ENCODE results near the gene POC1A. TPM values are rescaled to one million over a fixed set of nuclear protein-coding genes. Genes with fewer than 3 reads are reported as not detected.
A peak's percentile ranks its signal among the peaks of the same experiment; 100 is the strongest.

Gene POC1A
- total RNA-seq, 2 donors from 2014 or later, result 28.8 to 32.2 TPM

DNA sequence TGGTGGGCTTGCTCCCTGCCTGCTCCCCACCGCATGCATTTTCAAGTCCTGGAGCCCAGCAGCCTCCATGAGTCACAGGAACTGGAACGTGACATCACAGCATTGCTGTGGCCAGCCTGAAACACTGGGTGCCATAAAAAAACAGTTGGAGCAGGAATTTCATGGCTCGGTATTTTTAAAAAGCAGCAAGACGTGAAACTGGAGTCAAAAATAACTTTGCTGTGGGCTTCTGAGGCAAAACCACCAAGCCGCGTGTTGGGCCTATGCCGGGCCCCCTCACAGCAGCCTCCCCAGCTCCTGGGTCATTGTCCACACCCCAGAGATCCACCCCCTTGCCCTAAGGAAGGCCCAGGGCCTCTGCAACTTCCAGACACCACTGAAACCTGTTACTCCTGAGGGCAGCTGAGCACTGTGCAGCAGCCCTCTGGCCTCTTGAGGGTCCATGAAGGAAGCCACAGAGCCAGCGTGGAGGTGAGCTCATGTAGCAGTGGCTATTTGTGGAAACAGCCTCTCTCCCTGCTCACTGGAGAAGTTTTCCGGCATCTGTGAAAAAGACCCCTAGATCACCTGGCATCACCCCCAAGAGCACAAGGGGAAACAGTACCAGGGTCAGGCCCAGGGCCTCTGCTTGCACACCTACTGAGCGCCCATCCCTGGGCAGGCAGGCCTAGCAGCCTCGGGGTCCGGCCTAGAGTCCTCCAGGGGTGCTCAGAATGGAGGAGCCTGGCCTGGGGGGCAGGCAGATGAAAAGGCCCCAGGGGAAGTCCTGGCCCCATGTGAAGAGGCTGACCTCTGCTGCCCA is 63.9 kb downstream of the POC1A start:
- H3K9me3 Mint-ChIP-seq, result no peaks in the 10 kb centered on the region
- DNase-seq (ENCODE audit: low spot score in 2 of 2), result no peak
- no peak overlapping the region for H3K27ac Mint-ChIP-seq
- H3K36me3 Mint-ChIP-seq, result no peaks in the 10 kb centered on the region
- ATAC-seq, result no peak

DNA sequence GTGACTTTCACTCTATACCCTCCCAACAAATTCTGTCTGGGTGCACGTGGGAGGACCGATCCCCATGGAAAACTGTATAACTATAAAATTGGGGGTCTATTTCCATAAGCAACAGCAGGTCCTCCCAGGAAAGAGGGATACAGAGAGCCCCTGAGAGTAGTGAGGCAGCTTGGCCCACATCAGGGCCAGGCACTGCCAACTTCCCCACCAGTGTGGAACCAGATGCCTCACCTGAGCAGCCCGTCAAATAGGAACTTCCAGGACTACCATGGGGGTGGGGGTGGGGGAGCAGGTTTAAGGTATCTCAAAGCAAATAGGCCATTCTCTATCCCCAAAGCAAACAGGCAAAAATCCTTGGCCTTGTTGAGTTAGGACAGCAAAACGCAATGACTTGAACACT is 64.5 kb downstream of the POC1A start:
- Mint-ChIP-seq H3K9me3 (no peaks in the 10 kb centered on the region), H3K27ac (no peak overlapping the region), H3K36me3 (no peaks in the 10 kb centered on the region)
- DNase-seq (ENCODE audit: low spot score in 2 of 2) (no peak), ATAC-seq (no peak)

- ATAC-seq (no peak), DNase-seq (ENCODE audit: low spot score in 2 of 2) (no peak)
- no peaks in the 10 kb centered on the region for H3K9me3 Mint-ChIP-seq
- no peak overlapping the region for H3K27ac Mint-ChIP-seq
- H3K36me3 Mint-ChIP-seq, result no peaks in the 10 kb centered on the region
Observed at GRCh38 chr3:52088445-52089367, 65.5 kb downstream of the POC1A start.

GRCh38 chr3:52087731-52088130 is 66.5 kb downstream of the POC1A start:
- DNase-seq (ENCODE audit: low spot score in 2 of 2) (no peak), ATAC-seq (no peak)
- Mint-ChIP-seq H3K36me3 (no peaks in the 10 kb centered on the region), H3K9me3 (no peaks in the 10 kb centered on the region), H3K27ac (peak overlapping the region; percentile 33 to 72)

DNA sequence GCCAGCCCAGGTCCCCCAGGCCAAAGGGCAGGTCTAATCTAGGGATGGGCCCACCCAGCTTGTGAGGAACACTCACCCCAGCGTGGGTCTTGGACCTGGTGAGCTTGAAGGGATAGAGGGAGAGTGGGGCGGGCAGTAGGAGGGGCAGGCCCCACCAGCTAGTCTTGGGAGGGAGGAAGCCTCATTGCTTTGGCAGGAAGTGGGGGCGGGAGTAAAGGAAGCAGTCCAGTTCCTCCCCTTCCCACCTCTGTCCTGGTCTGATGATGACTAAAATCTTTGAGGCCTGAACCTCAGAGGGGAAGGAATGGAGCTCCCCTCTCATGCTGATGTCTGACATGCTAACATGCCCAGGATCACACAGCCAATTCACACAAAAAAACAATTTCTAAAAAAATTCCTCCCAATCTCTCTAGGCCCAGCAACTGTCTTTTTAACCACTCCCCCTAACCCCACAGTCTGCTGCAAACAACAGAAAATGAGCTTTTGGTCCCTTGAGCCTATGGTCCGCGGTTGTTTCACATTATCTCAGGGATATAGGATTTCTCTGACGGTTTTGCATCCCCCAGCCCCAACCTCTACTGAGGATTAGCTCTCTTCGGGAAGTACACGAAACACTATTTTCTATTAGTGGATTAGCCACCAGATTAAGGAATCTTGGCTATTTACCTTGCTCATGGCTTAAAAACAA is 67.1 kb downstream of the POC1A start:
- Mint-ChIP-seq H3K27ac (peak overlapping the region; percentile 33 to 72), H3K9me3 (no peaks in the 10 kb centered on the region), H3K36me3 (no peaks in the 10 kb centered on the region)
- ATAC-seq (peak in 1 of 2 donors; percentile 26), DNase-seq (ENCODE audit: low spot score in 2 of 2) (no peak)

- H3K9me3 Mint-ChIP-seq, result no peaks in the 10 kb centered on the region
- no peaks in the 10 kb centered on the region for H3K36me3 Mint-ChIP-seq
- peak in 1 of 2 donors; percentile 31 for ATAC-seq
- H3K27ac Mint-ChIP-seq, result peak overlapping the region in 1 of 2 donors; percentile 31
- DNase-seq (ENCODE audit: low spot score in 2 of 2), result no peak
Observed at GRCh38 chr3:52086461-52086860, 67.8 kb downstream of the POC1A start.

GRCh38 chr3:52085681-52086282 is 68.4 kb downstream of the POC1A start:
- H3K36me3 Mint-ChIP-seq, result no peaks in the 10 kb centered on the region
- peak overlapping the region; percentile 16 to 31 for H3K27ac Mint-ChIP-seq
- peak in 1 of 2 donors; percentile 65 for ATAC-seq
- no peaks in the 10 kb centered on the region for H3K9me3 Mint-ChIP-seq
- no peak for DNase-seq (ENCODE audit: low spot score in 2 of 2)

DNA sequence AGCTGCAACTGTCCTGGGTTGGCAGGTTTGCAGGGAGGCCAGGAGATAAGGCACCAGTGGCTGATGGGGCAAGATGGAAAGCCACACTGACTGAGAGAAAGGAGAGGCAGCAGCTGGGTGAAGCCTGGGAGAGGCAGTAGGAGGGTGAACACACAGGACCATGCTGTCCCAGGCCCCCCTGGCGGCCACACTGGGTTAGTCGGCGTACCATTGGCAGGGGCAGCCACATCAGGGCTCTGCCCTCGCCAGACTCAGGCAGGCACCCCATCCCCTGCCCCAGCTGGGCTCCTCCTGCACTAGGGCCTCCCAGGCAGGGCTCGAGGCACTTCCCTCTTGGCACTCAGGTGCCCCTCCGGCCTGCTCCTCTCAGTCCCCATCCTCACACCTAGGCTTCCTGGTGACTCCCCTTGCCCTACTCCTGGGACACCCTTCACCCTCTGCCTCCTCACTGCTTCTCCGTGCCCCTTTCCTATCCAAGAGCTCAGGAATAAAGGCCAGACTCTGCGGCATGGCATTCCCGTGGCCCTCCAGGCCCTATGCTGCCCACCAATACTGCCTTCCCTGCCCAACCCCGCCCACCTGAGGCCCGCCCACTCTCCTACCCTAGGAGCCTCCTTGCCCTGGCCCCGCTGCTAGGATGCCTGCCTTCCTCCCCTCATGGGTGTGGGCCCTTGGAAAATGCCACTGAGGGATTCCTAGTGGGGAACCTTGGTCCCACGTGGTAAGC is 69.1 kb downstream of the POC1A start:
- Mint-ChIP-seq H3K36me3 (no peaks in the 10 kb centered on the region), H3K27ac (peak overlapping the region in 1 of 2 donors; percentile 81), H3K9me3 (no peaks in the 10 kb centered on the region)
- no peak for DNase-seq (ENCODE audit: low spot score in 2 of 2)
- peak in 1 of 2 donors; percentile 18 for ATAC-seq

DNA sequence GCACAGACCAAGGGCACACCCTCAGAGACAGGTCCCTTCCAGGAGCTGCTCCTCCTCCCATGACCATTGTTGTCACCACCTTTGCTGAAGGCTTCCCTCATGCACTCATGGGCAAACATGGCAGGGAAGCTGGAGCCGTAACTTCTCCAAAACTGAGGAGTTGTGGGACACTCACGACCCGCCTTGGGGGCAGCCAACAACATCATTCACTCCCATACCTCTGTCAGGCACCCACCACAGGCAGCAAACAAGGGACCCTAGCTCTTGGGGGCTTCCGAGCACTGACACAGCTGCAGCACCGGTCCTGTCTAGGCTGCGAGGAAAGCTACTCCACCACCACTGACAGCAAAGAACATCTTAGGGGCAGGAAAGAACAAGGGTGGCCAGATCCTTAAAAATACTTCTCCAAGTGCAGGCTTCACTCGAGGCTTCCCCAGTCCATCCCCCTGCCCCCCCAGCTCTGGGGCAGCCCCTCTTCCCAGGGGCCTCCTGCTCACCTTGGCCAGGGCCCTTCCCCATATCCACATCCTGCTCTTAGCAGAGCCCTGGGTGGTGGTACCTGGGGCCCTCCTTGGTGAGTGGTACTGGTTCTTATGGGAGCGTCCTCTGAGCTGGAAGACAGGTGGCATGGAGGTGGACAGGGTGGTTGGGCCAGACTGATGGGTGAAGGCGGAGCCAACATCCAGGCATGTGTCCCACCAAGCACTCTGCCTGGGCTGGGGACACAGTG is 69.8 kb downstream of the POC1A start:
- Mint-ChIP-seq H3K27ac (no peak overlapping the region), H3K9me3 (no peaks in the 10 kb centered on the region), H3K36me3 (no peaks in the 10 kb centered on the region)
- DNase-seq (ENCODE audit: low spot score in 2 of 2) (no peak), ATAC-seq (no peak)

DNA sequence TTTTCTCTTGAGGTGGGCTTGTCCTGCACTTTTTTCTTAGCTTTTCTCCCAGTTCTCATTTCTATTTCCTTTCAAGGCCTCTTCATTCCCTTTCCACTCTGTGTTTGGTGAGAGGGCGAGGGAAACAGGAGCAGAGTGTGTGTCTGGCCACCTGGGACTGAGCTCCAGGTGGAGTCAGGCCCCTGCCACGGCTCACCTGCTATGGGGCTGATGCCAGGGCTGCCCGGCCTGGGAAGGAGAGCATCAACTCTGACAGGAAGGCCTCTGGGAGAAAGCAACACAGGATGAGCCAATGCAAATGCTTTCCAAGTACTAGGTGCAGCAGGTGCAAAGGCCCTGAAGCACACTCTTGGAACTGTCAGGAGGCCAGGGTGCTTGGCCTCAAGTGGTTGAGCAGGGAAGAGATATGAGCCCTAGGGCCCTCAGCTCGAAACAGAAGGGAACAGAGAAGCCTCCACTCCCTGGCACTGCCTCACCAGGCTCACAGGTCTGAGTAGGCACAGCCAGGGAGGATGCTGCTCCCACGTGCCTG is 70.6 kb downstream of the POC1A start:
- DNase-seq (ENCODE audit: low spot score in 2 of 2) (no peak), ATAC-seq (no peak)
- Mint-ChIP-seq H3K36me3 (no peaks in the 10 kb centered on the region), H3K9me3 (no peaks in the 10 kb centered on the region), H3K27ac (peak overlapping the region in 1 of 2 donors; percentile 61)

DNA sequence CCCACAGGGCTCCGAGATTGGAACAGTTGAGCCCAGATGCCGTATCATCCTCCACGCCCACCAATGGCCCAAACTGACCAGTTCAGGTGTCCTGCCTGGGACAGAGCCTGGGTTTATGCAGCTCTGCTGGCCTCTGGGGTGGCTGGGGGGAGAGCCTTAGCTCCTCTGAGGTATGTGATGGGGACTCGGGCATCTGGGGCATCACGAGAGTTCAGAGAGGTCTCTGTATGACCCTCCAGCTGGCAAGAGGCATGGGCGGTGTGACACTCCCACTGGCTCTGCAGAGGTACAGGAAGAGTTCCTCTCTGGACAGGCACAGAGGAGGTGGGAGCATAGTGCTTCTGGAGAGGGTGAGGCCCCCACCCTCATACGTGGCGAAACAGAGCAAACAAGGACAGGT is 71.3 kb downstream of the POC1A start:
- Mint-ChIP-seq H3K9me3 (no peaks in the 10 kb centered on the region), H3K27ac (peak overlapping the region in 1 of 2 donors; percentile 61), H3K36me3 (no peaks in the 10 kb centered on the region)
- DNase-seq (ENCODE audit: low spot score in 2 of 2), result no peak
- ATAC-seq, result no peak

DNA sequence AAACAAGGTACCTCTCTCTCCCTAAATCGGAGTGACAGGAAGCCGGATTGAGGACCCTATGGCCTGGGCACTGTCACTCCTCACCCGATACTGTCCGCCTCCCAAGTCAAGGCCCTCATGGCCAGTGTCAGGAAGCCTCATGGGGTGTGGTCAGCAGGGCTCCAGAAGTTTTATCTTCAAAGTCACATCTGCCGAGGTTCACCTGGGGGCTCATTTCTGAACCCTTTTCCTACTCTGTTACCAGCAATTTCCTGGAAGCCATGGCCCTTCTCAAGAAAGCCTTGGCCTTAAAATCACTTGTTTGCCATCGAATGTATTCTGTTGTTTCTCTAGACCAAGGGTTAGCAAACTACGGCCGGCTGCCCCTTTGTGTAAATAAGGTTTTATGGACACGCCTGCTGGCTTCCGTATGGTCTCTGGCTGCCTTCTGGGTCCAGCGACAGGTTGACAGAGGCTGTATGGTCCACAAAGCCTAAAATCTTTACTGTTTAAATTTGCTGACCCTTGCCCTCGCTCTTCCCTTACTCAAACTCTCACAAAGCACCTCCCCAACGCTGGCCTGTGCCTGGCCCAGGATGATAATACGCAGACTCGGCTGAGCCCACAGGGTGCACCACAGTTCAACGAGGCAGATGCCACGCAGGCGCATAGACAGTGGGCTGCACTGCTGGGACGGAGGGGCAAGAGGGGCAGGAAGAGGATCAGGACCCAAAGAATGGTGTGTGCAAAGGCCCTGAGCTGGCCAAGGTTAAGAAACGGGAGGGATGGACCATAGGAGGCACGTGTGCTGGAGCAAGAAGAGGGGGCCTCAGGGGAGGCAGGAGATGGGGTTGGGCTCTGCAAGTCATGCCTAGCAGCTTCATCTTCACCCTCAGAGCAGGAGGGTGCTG is 73.1 kb downstream of the POC1A start:
- H3K27ac Mint-ChIP-seq, result peak overlapping the region; percentile 1 to 47

DNA sequence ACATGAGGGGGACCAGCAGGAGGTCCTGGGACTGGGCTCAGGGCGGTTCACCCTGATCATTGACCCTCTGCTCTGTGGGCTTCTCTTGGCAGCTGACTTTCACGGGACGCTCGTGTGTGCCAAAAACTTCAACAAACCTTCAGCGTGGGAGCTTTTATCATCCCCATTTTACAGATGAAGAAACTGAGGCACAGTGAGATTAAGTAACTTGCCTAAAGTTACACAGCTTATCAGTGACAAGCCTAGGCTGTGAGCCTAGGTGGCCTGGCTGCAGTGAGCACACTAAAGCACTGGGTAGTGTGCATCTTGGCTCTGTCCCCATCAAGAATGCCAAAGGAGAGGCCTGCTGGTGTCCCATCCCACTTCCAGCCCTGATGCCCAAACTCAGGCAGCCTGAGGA is 74.3 kb downstream of the POC1A start:
- no peak for ATAC-seq
- Mint-ChIP-seq H3K9me3 (no peaks in the 10 kb centered on the region), H3K36me3 (no peaks in the 10 kb centered on the region), H3K27ac (no peak overlapping the region)
- no peak for DNase-seq (ENCODE audit: low spot score in 2 of 2)

More for the DNA sequence above, 73.1 kb downstream of the POC1A start:
- DNase-seq (ENCODE audit: low spot score in 2 of 2) (no peak), ATAC-seq (no peak)
- Mint-ChIP-seq H3K36me3 (no peaks in the 10 kb centered on the region), H3K9me3 (no peaks in the 10 kb centered on the region)

- no peaks in the 10 kb centered on the region for H3K36me3 Mint-ChIP-seq
- DNase-seq (ENCODE audit: low spot score in 2 of 2) (no peak), ATAC-seq (no peak)
- no peak overlapping the region for H3K27ac Mint-ChIP-seq
- no peaks in the 10 kb centered on the region for H3K9me3 Mint-ChIP-seq
Observed at GRCh38 chr3:52078781-52079560, 75.3 kb downstream of the POC1A start.
